ENCODE data around the gene SLC25A29.

DNA sequence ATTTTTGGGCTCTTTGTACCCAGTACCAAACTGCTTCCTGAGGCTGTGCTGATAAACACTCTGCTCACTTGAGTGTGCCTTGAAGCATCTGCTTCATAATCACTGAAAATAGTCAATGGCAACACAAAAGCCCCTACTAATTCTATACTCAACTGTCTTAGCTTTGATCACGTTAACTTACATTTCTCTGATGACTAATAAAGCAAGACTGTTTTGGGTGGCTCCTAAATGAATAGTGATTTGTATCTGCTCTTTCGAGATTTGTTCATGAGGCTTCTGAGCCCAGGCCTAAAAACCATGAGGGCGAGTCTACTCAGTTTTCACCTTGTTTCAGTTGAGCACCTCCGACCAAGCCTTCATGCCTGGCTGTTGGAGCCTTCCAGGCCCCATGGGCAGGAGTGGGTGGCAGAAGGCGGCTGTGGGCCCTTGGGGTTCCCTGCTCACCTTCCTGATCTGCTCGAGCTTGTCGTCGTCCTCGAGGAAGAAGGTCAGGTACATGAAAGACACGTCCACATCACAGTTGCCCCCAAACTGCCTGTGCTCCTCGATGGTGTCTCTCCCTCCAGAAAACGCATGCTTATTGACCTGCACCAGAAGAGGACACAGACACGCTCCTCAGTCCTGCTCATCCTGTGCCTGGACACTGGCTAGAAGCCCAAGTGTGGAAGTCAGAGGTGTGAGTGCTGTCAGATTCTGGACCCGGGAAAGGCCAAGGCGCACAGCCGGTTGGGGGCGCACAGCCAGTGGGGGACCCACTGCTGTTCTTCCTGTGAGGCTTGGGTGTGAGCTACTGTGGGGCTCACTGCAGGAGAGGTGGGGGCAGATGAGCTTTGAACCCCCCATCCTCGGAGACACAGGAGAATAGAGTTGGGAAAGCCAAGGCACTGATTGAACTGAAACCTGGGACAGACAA is 30.6 kb upstream of the SLC25A29 start:
- TF ChIP-seq, protein P1, sequence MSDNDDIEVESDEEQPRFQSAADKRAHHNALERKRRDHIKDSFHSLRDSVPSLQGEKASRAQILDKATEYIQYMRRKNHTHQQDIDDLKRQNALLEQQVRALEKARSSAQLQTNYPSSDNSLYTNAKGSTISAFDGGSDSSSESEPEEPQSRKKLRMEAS (IDR thresholded peaks at IDR 0.05): no peak
- TF ChIP-seq CEBPB (IDR thresholded peaks at IDR 0.05): no peak
- TF ChIP-seq, protein P2, sequence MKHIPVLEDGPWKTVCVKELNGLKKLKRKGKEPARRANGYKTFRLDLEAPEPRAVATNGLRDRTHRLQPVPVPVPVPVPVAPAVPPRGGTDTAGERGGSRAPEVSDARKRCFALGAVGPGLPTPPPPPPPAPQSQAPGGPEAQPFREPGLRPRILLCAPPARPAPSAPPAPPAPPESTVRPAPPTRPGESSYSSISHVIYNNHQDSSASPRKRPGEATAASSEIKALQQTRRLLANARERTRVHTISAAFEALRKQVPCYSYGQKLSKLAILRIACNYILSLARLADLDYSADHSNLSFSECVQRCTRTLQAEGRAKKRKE (CRISPR knock-in tag; IDR thresholded peaks at IDR 0.05; ENCODE audit: low read depth): no peak
- TF ChIP-seq, protein P3, sequence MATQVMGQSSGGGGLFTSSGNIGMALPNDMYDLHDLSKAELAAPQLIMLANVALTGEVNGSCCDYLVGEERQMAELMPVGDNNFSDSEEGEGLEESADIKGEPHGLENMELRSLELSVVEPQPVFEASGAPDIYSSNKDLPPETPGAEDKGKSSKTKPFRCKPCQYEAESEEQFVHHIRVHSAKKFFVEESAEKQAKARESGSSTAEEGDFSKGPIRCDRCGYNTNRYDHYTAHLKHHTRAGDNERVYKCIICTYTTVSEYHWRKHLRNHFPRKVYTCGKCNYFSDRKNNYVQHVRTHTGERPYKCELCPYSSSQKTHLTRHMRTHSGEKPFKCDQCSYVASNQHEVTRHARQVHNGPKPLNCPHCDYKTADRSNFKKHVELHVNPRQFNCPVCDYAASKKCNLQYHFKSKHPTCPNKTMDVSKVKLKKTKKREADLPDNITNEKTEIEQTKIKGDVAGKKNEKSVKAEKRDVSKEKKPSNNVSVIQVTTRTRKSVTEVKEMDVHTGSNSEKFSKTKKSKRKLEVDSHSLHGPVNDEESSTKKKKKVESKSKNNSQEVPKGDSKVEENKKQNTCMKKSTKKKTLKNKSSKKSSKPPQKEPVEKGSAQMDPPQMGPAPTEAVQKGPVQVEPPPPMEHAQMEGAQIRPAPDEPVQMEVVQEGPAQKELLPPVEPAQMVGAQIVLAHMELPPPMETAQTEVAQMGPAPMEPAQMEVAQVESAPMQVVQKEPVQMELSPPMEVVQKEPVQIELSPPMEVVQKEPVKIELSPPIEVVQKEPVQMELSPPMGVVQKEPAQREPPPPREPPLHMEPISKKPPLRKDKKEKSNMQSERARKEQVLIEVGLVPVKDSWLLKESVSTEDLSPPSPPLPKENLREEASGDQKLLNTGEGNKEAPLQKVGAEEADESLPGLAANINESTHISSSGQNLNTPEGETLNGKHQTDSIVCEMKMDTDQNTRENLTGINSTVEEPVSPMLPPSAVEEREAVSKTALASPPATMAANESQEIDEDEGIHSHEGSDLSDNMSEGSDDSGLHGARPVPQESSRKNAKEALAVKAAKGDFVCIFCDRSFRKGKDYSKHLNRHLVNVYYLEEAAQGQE (IDR thresholded peaks at IDR 0.05): no peak
- no peak for TF ChIP-seq PHF8 (IDR thresholded peaks at IDR 0.05; ENCODE audit: borderline replicate concordance, low read depth)
- no peak for TF ChIP-seq EP300 (IDR thresholded peaks at IDR 0.05)
- TF ChIP-seq, protein P4, sequence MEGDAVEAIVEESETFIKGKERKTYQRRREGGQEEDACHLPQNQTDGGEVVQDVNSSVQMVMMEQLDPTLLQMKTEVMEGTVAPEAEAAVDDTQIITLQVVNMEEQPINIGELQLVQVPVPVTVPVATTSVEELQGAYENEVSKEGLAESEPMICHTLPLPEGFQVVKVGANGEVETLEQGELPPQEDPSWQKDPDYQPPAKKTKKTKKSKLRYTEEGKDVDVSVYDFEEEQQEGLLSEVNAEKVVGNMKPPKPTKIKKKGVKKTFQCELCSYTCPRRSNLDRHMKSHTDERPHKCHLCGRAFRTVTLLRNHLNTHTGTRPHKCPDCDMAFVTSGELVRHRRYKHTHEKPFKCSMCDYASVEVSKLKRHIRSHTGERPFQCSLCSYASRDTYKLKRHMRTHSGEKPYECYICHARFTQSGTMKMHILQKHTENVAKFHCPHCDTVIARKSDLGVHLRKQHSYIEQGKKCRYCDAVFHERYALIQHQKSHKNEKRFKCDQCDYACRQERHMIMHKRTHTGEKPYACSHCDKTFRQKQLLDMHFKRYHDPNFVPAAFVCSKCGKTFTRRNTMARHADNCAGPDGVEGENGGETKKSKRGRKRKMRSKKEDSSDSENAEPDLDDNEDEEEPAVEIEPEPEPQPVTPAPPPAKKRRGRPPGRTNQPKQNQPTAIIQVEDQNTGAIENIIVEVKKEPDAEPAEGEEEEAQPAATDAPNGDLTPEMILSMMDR (IDR thresholded peaks at IDR 0.05): no peak
- TF ChIP-seq MYC (IDR thresholded peaks at IDR 0.05; ENCODE audit: borderline replicate concordance, low read length): no peak
- no peak for TF ChIP-seq ZFP36 (IDR thresholded peaks at IDR 0.05; ENCODE audit: borderline replicate concordance, partially characterized antibody)

All from A549 (cell line).